GM23338 (cell line): ENCODE measurements around the gene FUT1. TPM values are rescaled to one million over a fixed set of nuclear protein-coding genes. Genes with fewer than 3 reads are reported as not detected.

Experiments used
- ATAC-seq: fragments of 200-7000 bp; cut with Tn5 transposase; 3 replicates; pipeline ENCODE4 v1.9.1; 2020
- DNase-seq: peaks from one replicate; pipeline ENCODE4 v3.0.0-alpha.2; 2015; ENCODE audit warnings: low spot score
- H2AFZ ChIP-seq: fragments of 200-600 bp; sonication (generic); 2 replicates; pipeline ENCODE4 v1.8.0; 2016; ENCODE audit warnings: antibody characterized with exemption, mild to moderate bottlenecking, moderate library complexity
- H3F3A ChIP-seq: fragments of 200-600 bp; sonication (generic); replicated peaks from 2 replicates; pipeline ENCODE4 v1.8.0; 2017; ENCODE audit warnings: antibody characterized with exemption, mixed run types, low read depth
- H3K27ac ChIP-seq: fragments of 200-600 bp; sonication (generic); 2 replicates; pipeline ENCODE4 v1.6.1; 2016; ENCODE audit warnings: low read depth
- H3K27me3 ChIP-seq: fragments of 200-600 bp; sonication (generic); 2 replicates; pipeline ENCODE4 v1.8.0; 2016; ENCODE audit warnings: mild to moderate bottlenecking, mixed run types, moderate library complexity; ENCODE audit not compliant: insufficient read depth
- H3K36me3 ChIP-seq: fragments of 200-600 bp; sonication (generic); 2 replicates; pipeline ENCODE4 v1.8.0; 2016; ENCODE audit warnings: mild to moderate bottlenecking; ENCODE audit not compliant: insufficient read depth
- H3K4me1 ChIP-seq: fragments of 200-600 bp; sonication (generic); 2 replicates; pipeline ENCODE4 v1.8.0; 2016; ENCODE audit warnings: mild to moderate bottlenecking, moderate library complexity; ENCODE audit not compliant: insufficient read depth
- H3K4me2 ChIP-seq: fragments of 200-600 bp; sonication (generic); 2 replicates; pipeline ENCODE4 v1.7.1; 2017; ENCODE audit warnings: mixed run types
- H3K4me3 ChIP-seq: fragments of 200-600 bp; sonication (generic); 2 replicates; pipeline ENCODE4 v1.6.1; 2016; ENCODE audit warnings: mixed run types
- H3K79me2 ChIP-seq: fragments of 200-600 bp; sonication (generic); replicated peaks from 2 replicates; pipeline ENCODE4 v1.8.0; 2017; ENCODE audit warnings: mild to moderate bottlenecking; ENCODE audit not compliant: insufficient read depth
- H3K9me2 ChIP-seq: fragments of 200-600 bp; sonication (generic); 2 replicates; pipeline ENCODE4 v1.8.0; 2017; ENCODE audit not compliant: insufficient read depth
- H4K20me1 ChIP-seq: fragments of 200-600 bp; sonication (generic); replicated peaks from 2 replicates; pipeline ENCODE4 v1.8.0; 2017; ENCODE audit warnings: mild to moderate bottlenecking; ENCODE audit not compliant: insufficient read depth
- H3K27ac Mint-ChIP-seq: 2 replicates; pipeline ENCODE4 v1.8.0; 2020; ENCODE audit warnings: inconsistent platforms, mild to moderate bottlenecking, moderate library complexity, mixed read lengths
- H3K27me3 Mint-ChIP-seq: 3 replicates; pipeline ENCODE4 v1.8.0; 2022; ENCODE audit warnings: low read depth, mild to moderate bottlenecking, moderate library complexity, mixed read lengths, inconsistent platforms; ENCODE audit not compliant: insufficient read depth, poor library complexity
- H3K36me3 Mint-ChIP-seq: 3 replicates; pipeline ENCODE4 v1.8.0; 2021; ENCODE audit warnings: low read depth, mild to moderate bottlenecking, inconsistent platforms, moderate library complexity, mixed read lengths
- H3K4me1 Mint-ChIP-seq: 3 replicates; pipeline ENCODE4 v1.8.0; 2020; ENCODE audit warnings: mild to moderate bottlenecking, inconsistent platforms, mixed read lengths
- H3K4me3 Mint-ChIP-seq: 3 replicates; pipeline ENCODE4 v1.8.0; 2021; ENCODE audit warnings: moderate library complexity, mild to moderate bottlenecking, inconsistent platforms, mixed read lengths
- H3K9me3 Mint-ChIP-seq: 3 replicates; pipeline ENCODE4 v1.8.0; 2020; ENCODE audit warnings: moderate library complexity, mild to moderate bottlenecking, inconsistent platforms, mixed read lengths
- CTCF ChIP-seq, 2 experiments: fragments of 200-600 bp in 1 of 2; sonication (generic) in 1 of 2; conservative IDR thresholded peaks; 2 replicates each; pipeline versions ENCODE4 v1.5.1 to v1.6.1; 2016 to 2017; ENCODE audit warnings: antibody characterized with exemption in 2 of 2, low read depth in 2 of 2, mild to moderate bottlenecking in 2 of 2, moderate library complexity in 1 of 2
- ETS1 ChIP-seq: IDR thresholded peaks from 2 replicates; pipeline ENCODE4 v1.6.1; 2016; ENCODE audit warnings: antibody characterized with exemption
- EZH2 ChIP-seq: fragments of 200-600 bp; sonication (generic); IDR thresholded peaks from one replicate; pipeline ENCODE4 v1.8.0; 2017; ENCODE audit warnings: antibody characterized with exemption, mild to moderate bottlenecking, low read depth; ENCODE audit not compliant: unreplicated experiment
- JUNB ChIP-seq: IDR thresholded peaks from one replicate; pipeline ENCODE4 v1.6.1; 2016; ENCODE audit warnings: antibody characterized with exemption; ENCODE audit not compliant: unreplicated experiment
- NANOG ChIP-seq: IDR thresholded peaks from 2 replicates; pipeline ENCODE4 v1.6.1; 2016; ENCODE audit warnings: antibody characterized with exemption, borderline replicate concordance
- POLR2AphosphoS5 ChIP-seq: IDR thresholded peaks from 2 replicates; pipeline ENCODE4 v1.6.1; 2016; ENCODE audit warnings: antibody characterized with exemption, low read depth
- REST ChIP-seq: IDR thresholded peaks from one replicate; pipeline ENCODE4 v1.6.1; 2018; ENCODE audit warnings: antibody characterized with exemption; ENCODE audit not compliant: unreplicated experiment
- STAT1 ChIP-seq: IDR thresholded peaks from one replicate; pipeline ENCODE4 v1.6.1; 2016; ENCODE audit warnings: antibody characterized with exemption; ENCODE audit not compliant: unreplicated experiment
- ZNF114 ChIP-seq: fragments of 250-450 bp; sonication (Bioruptor Pico); IDR thresholded peaks from 2 replicates; pipeline ENCODE4 v1.5.0; 2020; ENCODE audit warnings: mild to moderate bottlenecking, moderate library complexity
- ZNF331 ChIP-seq: fragments of 250-450 bp; sonication (Bioruptor Pico); IDR thresholded peaks from 2 replicates; pipeline ENCODE4 v1.5.0; 2020; ENCODE audit warnings: low read depth, mild to moderate bottlenecking, moderate library complexity
- polyA plus RNA-seq: library from polyadenylated mRNA; unstranded; fragments of >200 nt; fragmentation: Nextera tagmentation; extraction: Ambion mirVana; gene quantifications from 2 replicates; pipeline ENCODE4 v1.2.1, GENCODE V29; 2016
- total RNA-seq: library from RNA; depleted of rRNA; stranded (reverse); fragments of >200 nt; shearing (Covaris generic); gene quantifications from 2 replicates; pipeline ENCODE4 v1.2.3, GENCODE V29; 2014

The FUT1 gene
- total and polyA plus RNA-seq, 2 experiments from 2014 or later, result 4.4 to 20.8 TPM

GRCh38 chr19:48772503-48772953 is 20.1 kb upstream of the FUT1 start:
- H4K20me1 ChIP-seq, result no peaks in the 10 kb centered on the region
- H3K4me3 Mint-ChIP-seq, result no peak overlapping the region; the same call in 2 of the 3 replicates

More at GRCh38 chr19:48772503-48772953, 20.1 kb upstream of the FUT1 start:
- Histone ChIP-seq H3K36me3 (no peaks in the 10 kb centered on the region), H3K4me2 (no peak overlapping the region), H3K9me2 (no peaks in the 10 kb centered on the region), H3K4me1 (no peaks in the 10 kb centered on the region), H3K27ac (no peak overlapping the region), H3K79me2 (no peaks in the 10 kb centered on the region), H2AFZ (no peak overlapping the region), H3F3A (no peaks in the 10 kb centered on the region), H3K4me3 (no peak overlapping the region), H3K27me3 (no peaks in the 10 kb centered on the region)
- Mint-ChIP-seq H3K27me3 (peaks cover 4% of the 10 kb centered on the region), H3K36me3 (no peaks in the 10 kb centered on the region), H3K27ac (no peak overlapping the region), H3K4me1 (peaks cover 8% of the 10 kb centered on the region), H3K9me3 (no peaks in the 10 kb centered on the region)
- no peak for TF ChIP-seq CTCF (conservative IDR thresholded peaks at IDR 0.05; ENCODE audit: low read depth in 2 of 2)
- TF ChIP-seq ETS1, result no peak
- no peak for TF ChIP-seq ZNF114 (CRISPR knock-in tag)
- no peak for TF ChIP-seq JUNB
- TF ChIP-seq POLR2AphosphoS5, result no peak
- TF ChIP-seq ZNF331 (CRISPR knock-in tag), result no peak
- no peak for TF ChIP-seq NANOG
- TF ChIP-seq EZH2, result no peak
- no peak for TF ChIP-seq STAT1
- TF ChIP-seq REST, result no peak
- ATAC-seq (no peak), DNase-seq (no peak)
